ENCODE measurements around the gene KIAA1671. TPM values are rescaled to one million over a fixed set of nuclear protein-coding genes. Genes with fewer than 3 reads are reported as not detected.

The KIAA1671 gene
- total RNA-seq, 2 donors from 2014 or later, result 82.5 to 94.3 TPM

DNA sequence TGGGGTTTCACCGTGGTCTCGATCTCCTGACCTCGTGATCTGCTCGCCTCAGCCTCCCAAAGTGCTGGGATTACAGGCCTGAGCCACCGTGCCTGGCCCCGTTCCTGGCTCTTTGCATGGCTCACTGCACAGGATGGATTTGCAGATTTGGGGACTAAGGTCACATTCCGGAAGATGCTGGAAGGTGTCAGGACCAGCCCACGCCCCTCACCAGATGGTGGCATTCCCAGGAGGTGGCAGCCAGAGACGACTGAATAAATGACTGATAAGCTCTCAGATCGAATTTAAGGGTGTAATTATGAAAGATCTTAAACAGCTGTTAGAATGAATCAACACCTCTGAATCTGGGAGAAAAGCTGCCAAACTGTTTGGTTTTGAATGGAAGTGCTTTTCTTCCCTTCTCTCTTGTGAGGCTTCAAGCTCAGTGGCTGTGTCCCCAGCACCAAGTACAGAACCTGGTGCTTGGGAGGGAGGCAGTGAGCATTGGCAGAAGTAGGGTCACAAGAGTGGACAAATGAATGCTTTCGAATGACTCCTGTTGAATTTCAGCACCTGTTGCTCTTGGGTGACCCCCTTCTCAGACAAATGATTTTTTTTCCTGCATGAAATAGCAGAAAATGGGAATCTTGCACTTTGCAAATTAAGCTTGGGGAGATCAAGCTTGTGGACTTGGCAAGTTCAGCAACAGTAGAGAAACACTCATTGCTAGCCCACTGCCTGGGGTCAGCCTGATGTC is 69.6 kb downstream of the KIAA1671 start:
- DNase-seq, result no peak
- no peak overlapping the region for H3K9ac ChIP-seq (ENCODE audit: low read depth in 2 of 2, low read length in 2 of 2)
- H3K4me1 ChIP-seq, result no peaks in the 10 kb centered on the region
- H3K36me3 ChIP-seq, result no peaks in the 10 kb centered on the region
- TF ChIP-seq, protein P1, sequence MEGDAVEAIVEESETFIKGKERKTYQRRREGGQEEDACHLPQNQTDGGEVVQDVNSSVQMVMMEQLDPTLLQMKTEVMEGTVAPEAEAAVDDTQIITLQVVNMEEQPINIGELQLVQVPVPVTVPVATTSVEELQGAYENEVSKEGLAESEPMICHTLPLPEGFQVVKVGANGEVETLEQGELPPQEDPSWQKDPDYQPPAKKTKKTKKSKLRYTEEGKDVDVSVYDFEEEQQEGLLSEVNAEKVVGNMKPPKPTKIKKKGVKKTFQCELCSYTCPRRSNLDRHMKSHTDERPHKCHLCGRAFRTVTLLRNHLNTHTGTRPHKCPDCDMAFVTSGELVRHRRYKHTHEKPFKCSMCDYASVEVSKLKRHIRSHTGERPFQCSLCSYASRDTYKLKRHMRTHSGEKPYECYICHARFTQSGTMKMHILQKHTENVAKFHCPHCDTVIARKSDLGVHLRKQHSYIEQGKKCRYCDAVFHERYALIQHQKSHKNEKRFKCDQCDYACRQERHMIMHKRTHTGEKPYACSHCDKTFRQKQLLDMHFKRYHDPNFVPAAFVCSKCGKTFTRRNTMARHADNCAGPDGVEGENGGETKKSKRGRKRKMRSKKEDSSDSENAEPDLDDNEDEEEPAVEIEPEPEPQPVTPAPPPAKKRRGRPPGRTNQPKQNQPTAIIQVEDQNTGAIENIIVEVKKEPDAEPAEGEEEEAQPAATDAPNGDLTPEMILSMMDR (IDR thresholded peaks at IDR 0.05), result no peak
- H3K27me3 ChIP-seq, result no peaks in the 10 kb centered on the region
- no peak overlapping the region for H3K4me3 ChIP-seq
- H3K27ac ChIP-seq, result no peak overlapping the region
- intact Hi-C loops (cut with DNase I), result no loop called here
- no peaks in the 10 kb centered on the region for H3K9me3 ChIP-seq

DNA sequence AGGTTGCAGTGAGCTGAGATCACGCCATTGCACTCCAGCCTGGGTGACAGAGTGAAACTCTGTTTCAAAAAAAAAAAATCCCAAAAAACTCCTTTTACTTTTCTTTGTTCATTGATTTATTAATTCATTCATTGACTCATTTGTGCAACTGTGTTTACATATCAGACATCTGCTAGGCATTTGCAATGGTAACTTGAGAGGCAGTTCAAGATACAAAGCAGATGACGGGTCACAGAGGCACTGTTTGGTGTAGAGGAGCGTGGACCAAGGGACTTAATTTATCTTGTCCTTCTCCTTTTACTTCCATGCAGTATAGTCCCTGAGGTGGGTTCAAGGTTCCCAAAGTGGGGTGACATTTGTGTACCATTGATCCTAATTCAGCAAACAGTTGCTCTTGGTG is 71.4 kb downstream of the KIAA1671 start:
- intact Hi-C loops (cut with DNase I), result no loop called here
- Histone ChIP-seq H3K27ac (no peak overlapping the region), H3K27me3 (no peaks in the 10 kb centered on the region), H3K36me3 (no peaks in the 10 kb centered on the region), H3K9me3 (no peaks in the 10 kb centered on the region), H3K4me3 (no peak overlapping the region), H3K4me1 (no peaks in the 10 kb centered on the region), H3K9ac (ENCODE audit: low read depth in 2 of 2, low read length in 2 of 2) (no peak overlapping the region)
- TF ChIP-seq, protein P1 (IDR thresholded peaks at IDR 0.05), result no peak
- DNase-seq, result no peak

DNA sequence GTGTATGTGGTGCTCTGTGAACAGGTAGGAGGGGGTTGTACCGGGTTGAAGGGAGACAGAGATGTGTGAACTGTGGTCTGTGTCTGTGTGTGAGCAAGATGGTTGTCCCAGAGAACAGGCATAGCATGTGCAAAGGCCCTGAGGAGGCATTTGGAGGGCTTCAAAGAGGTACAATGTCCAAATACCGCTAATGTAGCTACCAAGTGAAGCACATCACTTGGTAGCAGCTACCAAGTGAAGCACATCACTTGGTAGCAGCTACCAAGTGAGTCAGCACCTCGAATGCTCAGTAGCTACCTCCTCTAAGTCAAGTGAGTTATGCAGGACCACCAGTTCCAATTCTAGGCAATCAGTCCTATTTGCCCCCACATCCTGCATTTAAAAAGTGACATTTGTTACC is 72.4 kb downstream of the KIAA1671 start:
- H3K9ac ChIP-seq (ENCODE audit: low read depth in 2 of 2, low read length in 2 of 2), result no peak overlapping the region
- no peak overlapping the region for H3K27ac ChIP-seq
- TF ChIP-seq, protein P1 (IDR thresholded peaks at IDR 0.05), result no peak
- no peaks in the 10 kb centered on the region for H3K9me3 ChIP-seq
- H3K36me3 ChIP-seq, result no peaks in the 10 kb centered on the region
- H3K4me1 ChIP-seq, result no peaks in the 10 kb centered on the region
- intact Hi-C loops (cut with DNase I), result no loop called here
- H3K4me3 ChIP-seq, result no peak overlapping the region
- DNase-seq, result no peak
- H3K27me3 ChIP-seq, result no peaks in the 10 kb centered on the region

DNA sequence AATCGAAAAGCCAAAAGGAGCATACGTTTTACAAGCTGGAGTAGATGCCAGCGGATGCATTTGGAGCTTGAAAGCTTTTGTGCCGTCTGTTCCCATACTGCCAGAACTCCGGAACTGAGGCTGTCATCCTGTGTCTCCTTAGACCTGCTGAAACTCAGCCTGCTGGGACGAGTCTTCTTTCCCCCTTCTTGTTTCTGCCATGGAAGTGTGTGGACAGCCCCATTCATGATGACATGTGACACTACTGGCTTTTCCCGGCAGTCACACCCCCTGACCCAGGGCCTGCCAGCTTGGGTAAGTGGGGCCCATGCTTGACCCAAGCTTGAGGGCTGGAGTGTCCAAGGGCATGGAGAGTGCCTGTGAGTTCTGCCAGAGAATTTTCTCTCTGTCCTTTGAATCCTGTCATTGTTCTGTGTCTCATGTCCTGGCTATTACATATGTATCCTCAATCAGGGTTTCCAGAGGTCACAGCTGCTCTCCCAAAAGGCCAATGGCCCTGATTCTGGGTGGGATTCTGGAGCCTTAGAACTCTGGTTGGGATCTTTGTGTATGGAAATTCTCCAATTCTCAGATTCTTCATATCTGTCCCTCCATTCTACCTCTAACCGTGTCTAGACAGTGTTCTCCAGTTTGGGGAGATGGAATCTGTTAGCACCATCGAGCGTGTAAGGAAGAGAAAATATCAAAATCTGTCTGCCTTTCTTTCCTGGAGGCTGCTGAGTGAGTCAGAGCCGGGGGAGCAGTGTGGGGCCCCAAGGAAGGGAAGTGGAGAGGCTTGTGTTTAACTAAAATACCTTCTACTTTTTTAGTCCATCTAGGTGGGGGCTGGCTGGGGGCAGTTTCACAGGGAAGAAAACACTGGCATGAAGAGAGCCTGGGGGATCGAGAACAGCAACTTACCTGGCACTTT is 73.2 kb downstream of the KIAA1671 start:
- TF ChIP-seq, protein P1 (IDR thresholded peaks at IDR 0.05), result no peak
- intact Hi-C loops (cut with DNase I), result no loop called here
- Histone ChIP-seq H3K27me3 (no peaks in the 10 kb centered on the region), H3K27ac (peak overlapping the region; percentile 80), H3K9me3 (no peaks in the 10 kb centered on the region), H3K36me3 (no peaks in the 10 kb centered on the region), H3K4me1 (no peaks in the 10 kb centered on the region), H3K4me3 (no peak overlapping the region), H3K9ac (ENCODE audit: low read depth in 2 of 2, low read length in 2 of 2) (peak overlapping the region in 1 of 2 donors; percentile 54)
- DNase-seq, result no peak

DNA sequence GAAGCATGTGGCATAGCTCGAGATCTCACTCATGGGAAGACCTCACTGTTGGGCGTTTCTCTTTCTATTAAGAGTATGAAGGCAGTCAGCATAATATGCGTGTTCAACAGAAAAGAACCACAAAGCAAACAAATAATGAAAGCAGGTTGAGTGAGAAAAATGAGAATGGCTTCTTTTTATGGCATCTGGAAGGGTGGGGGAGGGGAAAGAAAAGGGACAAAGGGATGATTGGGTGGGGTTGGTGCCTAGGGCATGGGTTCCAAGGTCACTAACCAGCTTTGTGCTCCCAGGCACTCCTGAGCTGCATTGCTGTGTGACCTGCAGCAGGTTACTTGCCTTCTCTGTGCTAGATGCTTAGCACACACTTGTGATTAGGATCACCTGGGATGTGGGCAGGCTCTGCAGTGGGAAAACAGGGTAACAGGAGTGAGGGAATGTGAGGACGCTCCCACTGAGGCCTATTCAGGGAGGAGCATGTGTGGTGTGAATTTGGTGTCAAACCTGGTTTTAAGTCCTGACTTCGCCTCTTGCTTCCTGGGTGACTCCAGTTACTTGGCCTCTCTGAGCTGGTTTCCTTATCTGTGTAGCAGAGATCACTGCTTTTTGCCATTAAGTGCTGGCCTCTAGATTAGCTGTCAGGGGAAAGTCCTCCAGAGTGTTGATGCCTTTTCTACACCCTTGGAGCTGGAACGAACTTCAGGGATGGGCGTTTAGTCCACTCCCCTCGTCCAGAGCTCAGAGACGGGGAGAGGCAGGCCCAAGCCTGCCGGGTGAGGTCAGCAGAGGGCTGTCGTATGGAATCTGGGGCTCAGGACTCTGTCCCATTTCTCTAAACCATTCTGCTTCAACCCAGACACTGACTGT is 74.8 kb downstream of the KIAA1671 start:
- Histone ChIP-seq H3K9ac (ENCODE audit: low read depth in 2 of 2, low read length in 2 of 2) (peak overlapping the region in 1 of 2 donors; percentile 62), H3K4me1 (no peaks in the 10 kb centered on the region), H3K4me3 (no peak overlapping the region), H3K36me3 (no peaks in the 10 kb centered on the region), H3K27me3 (no peaks in the 10 kb centered on the region), H3K9me3 (no peaks in the 10 kb centered on the region), H3K27ac (peak overlapping the region; percentile 80)
- TF ChIP-seq, protein P1 (IDR thresholded peaks at IDR 0.05), result no peak
- intact Hi-C loops (cut with DNase I), result no loop called here
- peak; percentile 74 for DNase-seq

Data from colonic mucosa (tissue), 4 donors.